GM12891 (cell line): ENCODE measurements around the gene CSAG1.
"Not testable (repeated sequence)": the region's sequence is repeated elsewhere in the genome, so short reads cannot be mapped to it uniquely, and the experiment has no call there.

Experiments
- PAX5 ChIP-seq: IDR thresholded peaks from 2 replicates; pipeline ENCODE4 v1.6.1; 2011; ENCODE audit warnings: low read length, moderate library complexity, mild to moderate bottlenecking; ENCODE audit not compliant: insufficient read depth, severe bottlenecking
- POLR2A ChIP-seq: IDR thresholded peaks from 2 replicates; pipeline ENCODE4 v1.6.1; 2011; ENCODE audit warnings: low read depth, low read length, control low read depth
- POLR2AphosphoS5 ChIP-seq: IDR thresholded peaks from 2 replicates; pipeline ENCODE4 v1.6.1; 2011; ENCODE audit warnings: low read depth, low read length, control low read depth

DNA sequence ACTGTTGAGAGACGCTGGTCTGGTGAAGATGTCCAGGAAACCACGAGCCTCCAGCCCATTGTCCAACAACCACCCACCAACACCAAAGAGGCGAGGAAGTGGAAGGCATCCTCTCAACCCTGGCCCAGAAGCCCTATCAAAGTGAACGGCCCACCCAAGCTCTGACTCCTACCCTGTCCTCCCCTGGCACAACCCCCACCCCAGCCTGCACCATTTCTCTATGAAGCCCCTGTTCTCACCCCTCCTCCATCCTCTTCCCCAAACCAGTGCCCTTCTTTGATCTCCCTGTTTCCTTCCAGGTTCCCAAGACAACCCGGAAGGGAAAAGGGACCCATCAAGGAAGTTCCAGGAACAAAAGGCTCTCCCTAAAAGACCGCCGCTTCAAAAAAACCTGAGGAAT is 26.0 kb upstream of the CSAG1 start:
- TF ChIP-seq POLR2AphosphoS5, POLR2A, PAX5: not testable (repeated sequence)
